Activated CD8-positive, alpha-beta memory T cell treated with anti-CD3 and anti-CD28 coated beads, Interleukin-2, amount 50 U/mL, for 1 hour (primary cell): Measurements from ENCODE around the gene PTPRH.

Experiments used
- DNase-seq: peaks from one replicate; pipeline ENCODE4 v3.0.0-alpha.2; 2020; ENCODE audit errors: extremely low read depth

The PTPRH gene

GRCh38 chr19:55245236-55245904, 36.1 kb upstream of the PTPRH start:
- no peak for DNase-seq

GRCh38 chr19:55244004-55244680, 34.8 kb upstream of the PTPRH start:
- DNase-seq: no peak

DNA sequence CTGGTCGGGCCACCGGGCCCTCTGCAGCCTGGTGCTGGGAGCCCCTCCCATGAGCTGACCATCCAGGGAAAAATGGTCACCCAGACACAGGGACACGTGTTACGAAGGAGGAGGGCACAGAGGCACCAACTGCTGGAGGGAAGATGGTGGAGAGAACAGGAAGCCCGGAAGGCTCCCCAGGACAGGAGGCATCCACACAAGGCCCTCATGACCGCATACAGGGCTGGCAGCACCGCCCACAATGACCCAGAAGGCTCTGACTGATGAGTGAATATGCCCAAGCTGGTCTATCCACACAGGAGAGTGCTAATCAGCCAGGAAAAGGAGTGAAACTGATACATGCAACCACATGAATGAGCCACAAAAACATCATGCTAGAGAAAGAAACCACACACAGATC, 33.2 kb upstream of the PTPRH start:
- DNase-seq: no peak

DNA sequence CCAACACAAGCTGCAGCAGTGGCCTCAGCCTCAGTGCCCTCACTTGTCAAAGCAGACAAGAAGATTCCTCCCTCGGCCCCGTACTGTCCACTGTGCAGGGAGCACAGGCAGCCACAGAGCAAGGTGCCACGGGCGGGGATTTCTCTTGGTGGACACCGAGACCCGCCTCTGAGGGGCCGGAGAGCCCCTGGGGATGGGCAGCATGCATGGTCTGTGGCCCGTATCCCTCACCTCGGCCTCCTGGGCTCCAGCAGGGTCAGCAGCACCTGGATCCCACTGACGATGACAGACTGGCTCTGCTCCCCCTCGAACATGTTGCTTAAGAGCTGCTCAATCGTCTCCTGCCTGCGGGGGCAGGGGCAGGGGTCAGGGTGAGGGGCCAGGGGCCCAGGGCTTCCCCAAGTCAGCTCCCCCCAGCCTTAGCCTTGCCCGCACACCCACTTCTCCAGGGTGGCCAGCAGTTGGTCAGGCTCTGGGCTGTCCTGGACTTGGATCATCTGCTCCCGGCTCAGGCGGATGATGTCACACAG, 32.7 kb upstream of the PTPRH start:
- no peak for DNase-seq

- no peak for DNase-seq
Measured at GRCh38 chr19:55241143-55241934, 32.0 kb upstream of the PTPRH start.

DNA sequence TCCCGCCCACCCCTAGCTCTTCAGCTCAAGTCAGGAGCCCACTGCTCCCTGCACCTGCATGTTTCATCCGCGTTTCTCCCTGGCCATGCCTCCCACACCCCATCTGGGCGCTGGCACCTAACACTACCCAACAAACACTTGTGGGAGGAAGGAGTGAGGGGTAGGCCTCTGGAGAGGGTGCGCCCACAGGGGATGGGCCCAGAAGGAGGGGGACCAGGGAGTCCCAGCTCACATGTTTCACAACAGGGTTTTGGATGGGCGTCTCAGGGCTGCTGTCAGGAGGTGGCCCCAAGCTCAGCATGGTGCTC, 31.4 kb upstream of the PTPRH start:
- DNase-seq: no peak

DNA sequence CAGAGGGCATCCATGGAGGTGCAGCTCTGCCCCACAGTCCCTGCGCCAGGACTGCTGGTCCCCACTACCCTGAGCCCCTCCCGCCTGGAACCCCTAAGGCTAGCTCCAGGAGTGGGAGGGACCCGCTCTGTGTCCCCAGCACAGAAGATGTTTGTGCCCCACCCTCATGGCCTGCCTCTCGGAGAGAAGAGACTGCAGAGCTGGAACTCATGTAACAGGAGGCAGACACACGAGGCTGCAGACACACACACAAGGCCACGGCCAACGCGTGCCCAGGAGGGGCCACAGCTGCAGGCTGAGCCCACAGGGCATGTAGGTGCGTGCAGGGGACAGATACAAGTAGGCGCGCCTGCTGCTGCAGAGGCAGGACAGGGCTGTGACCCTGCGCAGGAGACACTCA, 29.7 kb upstream of the PTPRH start:
- DNase-seq: no peak

- DNase-seq: no peak
Measured at GRCh38 chr19:55238030-55238429, 28.7 kb upstream of the PTPRH start.

DNA sequence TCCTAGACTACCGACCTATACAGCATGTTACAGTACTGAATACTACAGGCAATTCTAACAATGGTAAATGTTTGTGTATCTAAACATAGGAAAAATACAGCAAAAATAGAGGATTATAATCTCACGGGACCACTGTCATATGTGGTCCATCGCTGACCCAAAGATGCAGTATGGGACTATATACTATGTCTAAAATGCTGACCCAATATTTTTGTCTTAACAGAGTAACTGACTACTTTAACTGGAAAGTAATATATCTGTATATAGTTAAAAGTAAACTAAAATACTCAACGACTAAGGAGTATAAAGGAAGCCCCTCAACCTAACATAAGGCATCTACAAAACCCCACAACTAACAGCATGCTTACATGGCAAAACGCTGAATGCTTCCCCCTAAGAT, 23.7 kb upstream of the PTPRH start:
- DNase-seq: no peak

DNA sequence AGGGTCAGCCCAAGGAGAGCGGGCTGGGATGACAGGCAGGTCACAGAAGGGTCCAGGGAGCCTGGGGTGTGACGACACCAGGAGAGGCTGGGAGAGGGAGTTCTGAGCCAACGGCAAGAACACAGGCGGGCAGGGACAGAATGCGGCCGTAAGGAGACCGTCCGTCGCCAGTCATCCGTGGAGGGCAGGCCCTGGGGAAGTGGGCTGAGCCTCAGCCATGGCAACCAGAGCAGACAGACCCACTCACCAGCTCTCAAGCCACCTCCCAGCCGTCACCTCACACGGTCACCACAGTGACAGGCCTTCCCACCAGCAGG, 22.9 kb upstream of the PTPRH start:
- no peak for DNase-seq

- DNase-seq: no peak
Measured at GRCh38 chr19:55231391-55232285, 22.3 kb upstream of the PTPRH start.

DNA sequence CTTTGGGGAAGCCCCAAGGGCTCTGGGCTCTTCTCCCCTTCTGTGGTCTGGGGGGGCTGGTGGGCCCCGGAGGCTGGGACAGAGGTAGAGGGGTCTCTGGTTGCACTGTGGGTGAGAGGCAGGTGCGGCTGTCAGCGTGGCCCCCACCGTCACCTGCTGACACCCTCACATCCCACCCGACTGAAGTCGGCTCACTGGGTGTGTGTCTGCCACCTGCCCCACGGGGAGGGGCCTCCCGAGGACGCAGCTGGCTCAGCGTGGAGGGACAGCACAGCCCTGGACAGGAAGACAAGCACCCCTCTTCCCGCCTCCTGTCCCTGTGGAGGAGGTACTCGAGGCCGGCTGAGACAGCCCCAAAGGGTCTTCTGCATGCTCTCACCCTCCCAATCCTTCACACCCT, 21.5 kb upstream of the PTPRH start:
- no peak for DNase-seq

GRCh38 chr19:55230329-55230728, 21.0 kb upstream of the PTPRH start:
- DNase-seq: no peak

DNA sequence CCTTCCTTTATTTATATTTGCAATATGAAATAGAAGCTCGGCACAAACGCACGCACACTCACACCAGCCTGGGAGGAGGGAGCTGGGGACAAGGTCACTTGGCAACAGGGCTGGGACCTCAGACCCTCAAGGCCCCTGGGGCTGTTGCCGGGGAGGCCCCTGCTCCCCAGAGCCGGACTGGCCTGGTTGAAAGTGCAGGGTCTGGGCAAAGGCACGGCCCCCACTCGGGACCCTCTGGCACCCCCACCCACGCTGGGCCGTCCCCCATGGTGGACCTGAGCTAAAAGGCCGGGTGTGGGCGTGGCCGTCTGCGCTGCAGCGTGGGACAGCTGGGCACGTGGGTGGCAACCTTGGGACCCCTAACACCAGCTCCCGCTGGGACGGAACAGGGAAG, 20.5 kb upstream of the PTPRH start:
- no peak for DNase-seq

- DNase-seq: no peak
Measured at GRCh38 chr19:55229145-55229788, 20.0 kb upstream of the PTPRH start.

GRCh38 chr19:55228403-55229031, 19.2 kb upstream of the PTPRH start, which contains the start of gene TMEM86B:
TSS of gene TMEM86B (minus strand) at chr19:55228763. CDS start at chr19:55228741, 22 bp downstream.
- no peak for DNase-seq

GRCh38 chr19:55228015-55228391, 18.7 kb upstream of the PTPRH start:
- no peak for DNase-seq

DNA sequence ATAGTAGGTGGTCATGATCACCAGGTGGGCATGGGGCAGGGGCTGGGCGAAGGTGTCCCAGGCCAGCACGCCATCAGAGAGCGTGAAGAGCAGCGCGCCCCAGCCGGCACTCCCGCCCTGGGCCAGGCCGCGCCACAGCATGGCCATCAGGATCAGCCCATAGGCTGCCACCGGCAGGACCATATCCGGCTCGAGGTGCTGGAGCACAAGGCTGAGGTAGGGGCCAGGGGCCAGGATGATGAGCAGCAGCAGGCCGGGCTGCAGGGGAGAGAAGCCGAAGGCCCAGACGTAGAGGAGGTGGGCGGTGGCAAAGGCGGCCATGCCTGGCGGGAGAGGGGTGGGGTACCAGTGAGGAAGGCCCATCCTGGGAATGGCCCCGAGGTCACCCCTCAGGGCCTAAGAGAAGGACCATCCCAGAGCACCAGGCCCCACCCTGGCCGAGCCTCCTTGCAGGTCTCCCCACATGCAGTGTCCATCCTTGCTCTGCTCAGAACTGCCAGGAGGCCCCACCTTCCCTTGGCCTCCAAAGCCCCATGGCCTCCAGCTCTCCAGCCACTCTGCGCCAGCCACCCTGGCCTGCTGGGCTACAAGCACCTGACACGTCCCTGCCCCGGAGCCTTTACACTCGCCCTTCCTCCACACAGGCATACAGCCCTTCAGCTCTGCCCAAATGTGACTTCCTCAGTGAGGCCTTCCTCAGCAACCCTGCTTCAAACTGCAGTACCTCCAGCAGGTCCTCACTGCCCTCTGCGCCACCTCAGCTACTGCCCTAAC, 18.1 kb upstream of the PTPRH start:
- no peak for DNase-seq

GRCh38 chr19:55226788-55227187, 17.5 kb upstream of the PTPRH start:
- no peak for DNase-seq

- DNase-seq: no peak
Measured at GRCh38 chr19:55226273-55226672, 17.0 kb upstream of the PTPRH start.
